ENCODE measurements around the gene SALL3. TPM values are rescaled to one million over a fixed set of nuclear protein-coding genes. Genes with fewer than 3 reads are reported as not detected.
"Not testable (repeated sequence)": the region's sequence is repeated elsewhere in the genome, so short reads cannot be mapped to it uniquely, and the experiment has no call there.

The SALL3 gene
- total RNA-seq, 3 donors from 2014 or later: not detected

DNA sequence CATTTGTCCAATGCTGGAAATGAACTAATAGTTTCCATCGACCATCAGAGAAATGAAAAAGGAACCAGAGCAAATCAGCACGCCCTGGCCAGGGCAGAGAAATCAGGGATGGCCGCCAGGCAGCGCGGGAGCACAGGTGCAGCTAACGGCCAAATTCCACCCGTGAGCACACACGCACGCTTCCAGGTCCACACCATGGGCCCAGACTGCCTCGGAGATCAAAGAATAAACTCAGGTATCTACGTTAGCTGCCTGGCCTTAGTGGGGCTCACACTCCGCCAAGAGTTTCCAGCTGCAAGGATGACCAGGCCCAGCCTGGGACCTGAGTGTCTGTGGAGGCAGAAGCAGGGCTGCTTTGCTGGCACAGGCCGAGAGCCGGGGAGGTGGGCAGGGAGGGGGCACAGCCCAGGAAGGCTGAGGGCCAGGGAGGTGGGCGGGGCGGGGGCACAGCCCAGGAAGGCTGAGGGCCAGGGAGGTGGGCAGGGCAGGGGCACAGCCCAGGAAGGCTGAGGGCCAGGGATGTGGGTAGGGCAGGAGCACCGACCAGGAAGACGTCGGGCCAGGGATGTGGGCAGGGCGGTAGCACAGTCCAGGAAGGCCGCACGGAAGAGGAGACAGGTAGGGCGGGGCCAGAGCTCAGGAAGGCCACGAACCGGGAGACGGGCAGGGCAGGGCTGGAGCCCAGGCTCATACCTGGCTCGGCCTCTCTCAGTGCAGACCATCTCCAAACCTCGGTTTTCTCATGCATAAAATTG, 43.2 kb upstream of the SALL3 start:
- no peak for DNase-seq (ENCODE audit: low spot score in 2 of 2)
- Histone ChIP-seq H3K9me3 (no peaks in the 10 kb centered on the region), H3K4me1 (no peaks in the 10 kb centered on the region), H3K36me3 (no peaks in the 10 kb centered on the region), H3K4me3 (no peak overlapping the region), H3K27ac (no peak overlapping the region), H3K27me3 (peaks cover 0 to 26% of the 10 kb centered on the region in 2 donors)
- intact Hi-C loops (cut with DNase I; ENCODE audit: low total_unique reads): no loop called here
- no peak for TF ChIP-seq POLR2A (IDR thresholded peaks at IDR 0.05)
- TF ChIP-seq, protein P1, sequence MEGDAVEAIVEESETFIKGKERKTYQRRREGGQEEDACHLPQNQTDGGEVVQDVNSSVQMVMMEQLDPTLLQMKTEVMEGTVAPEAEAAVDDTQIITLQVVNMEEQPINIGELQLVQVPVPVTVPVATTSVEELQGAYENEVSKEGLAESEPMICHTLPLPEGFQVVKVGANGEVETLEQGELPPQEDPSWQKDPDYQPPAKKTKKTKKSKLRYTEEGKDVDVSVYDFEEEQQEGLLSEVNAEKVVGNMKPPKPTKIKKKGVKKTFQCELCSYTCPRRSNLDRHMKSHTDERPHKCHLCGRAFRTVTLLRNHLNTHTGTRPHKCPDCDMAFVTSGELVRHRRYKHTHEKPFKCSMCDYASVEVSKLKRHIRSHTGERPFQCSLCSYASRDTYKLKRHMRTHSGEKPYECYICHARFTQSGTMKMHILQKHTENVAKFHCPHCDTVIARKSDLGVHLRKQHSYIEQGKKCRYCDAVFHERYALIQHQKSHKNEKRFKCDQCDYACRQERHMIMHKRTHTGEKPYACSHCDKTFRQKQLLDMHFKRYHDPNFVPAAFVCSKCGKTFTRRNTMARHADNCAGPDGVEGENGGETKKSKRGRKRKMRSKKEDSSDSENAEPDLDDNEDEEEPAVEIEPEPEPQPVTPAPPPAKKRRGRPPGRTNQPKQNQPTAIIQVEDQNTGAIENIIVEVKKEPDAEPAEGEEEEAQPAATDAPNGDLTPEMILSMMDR (IDR thresholded peaks at IDR 0.05): no peak
- TF ChIP-seq POLR2AphosphoS5 (IDR thresholded peaks at IDR 0.05): no peak

DNA sequence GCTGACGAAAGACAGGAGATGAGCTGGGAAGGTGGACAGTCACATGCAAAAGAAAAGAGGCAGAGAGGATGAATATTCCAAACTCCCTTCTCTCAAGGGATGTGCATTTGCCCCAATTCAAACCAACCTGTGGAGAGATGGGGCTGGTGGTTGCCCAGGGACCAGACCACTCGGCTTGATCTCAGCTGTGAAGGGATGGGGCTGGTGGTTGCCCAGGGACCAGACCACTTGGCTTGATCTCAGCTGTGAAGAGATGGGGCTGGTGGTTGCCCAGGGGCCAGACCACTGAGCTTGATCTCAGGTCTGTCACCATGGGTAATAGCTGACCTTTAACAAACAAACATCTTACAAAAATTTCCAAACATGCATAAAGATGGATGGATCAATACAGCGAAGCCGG, 42.5 kb upstream of the SALL3 start:
- no peak for DNase-seq (ENCODE audit: low spot score in 2 of 2)
- Histone ChIP-seq H3K27me3 (peaks cover 0 to 18% of the 10 kb centered on the region in 2 donors), H3K4me1 (no peaks in the 10 kb centered on the region), H3K27ac (no peak overlapping the region), H3K4me3 (no peak overlapping the region), H3K9me3 (no peaks in the 10 kb centered on the region), H3K36me3 (no peaks in the 10 kb centered on the region)
- TF ChIP-seq POLR2A (IDR thresholded peaks at IDR 0.05) (no peak), POLR2AphosphoS5 (IDR thresholded peaks at IDR 0.05) (no peak)
- TF ChIP-seq, protein P1 (IDR thresholded peaks at IDR 0.05): no peak
- intact Hi-C loops (cut with DNase I; ENCODE audit: low total_unique reads): no loop called here

DNA sequence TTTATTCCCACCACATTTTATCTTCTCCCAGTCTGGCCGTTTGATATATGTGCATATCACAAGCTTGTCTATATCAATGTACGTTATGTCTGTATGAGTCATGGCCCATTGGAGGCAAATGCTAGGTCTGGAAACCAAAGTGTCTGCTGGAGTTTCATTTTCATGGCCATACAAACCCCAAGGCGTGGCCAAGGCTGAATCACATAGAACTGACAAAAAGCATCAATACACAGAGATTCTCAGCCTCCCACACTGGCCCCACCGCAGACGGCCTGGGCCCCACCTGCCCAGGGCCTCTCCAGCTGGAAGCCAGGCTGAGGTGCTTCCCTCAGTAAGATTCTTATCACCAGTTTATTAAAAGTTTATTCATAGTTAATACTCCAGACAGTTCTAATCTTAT, 40.5 kb upstream of the SALL3 start:
- no peak overlapping the region for H3K27ac ChIP-seq
- no peak overlapping the region for H3K4me3 ChIP-seq
- H3K27me3 ChIP-seq: peaks cover 0 to 23% of the 10 kb centered on the region in 2 donors
- no peaks in the 10 kb centered on the region for H3K4me1 ChIP-seq
- intact Hi-C loops (cut with DNase I; ENCODE audit: low total_unique reads): no loop called here
- TF ChIP-seq POLR2A (IDR thresholded peaks at IDR 0.05) (no peak), POLR2AphosphoS5 (IDR thresholded peaks at IDR 0.05) (no peak)
- TF ChIP-seq, protein P1 (IDR thresholded peaks at IDR 0.05): no peak
- H3K36me3 ChIP-seq: no peaks in the 10 kb centered on the region
- H3K9me3 ChIP-seq: no peaks in the 10 kb centered on the region
- DNase-seq (ENCODE audit: low spot score in 2 of 2): no peak

GRCh38 chr18:78939734-78940494, 39.7 kb upstream of the SALL3 start:
- Histone ChIP-seq H3K9me3 (no peaks in the 10 kb centered on the region), H3K27ac (no peak overlapping the region), H3K4me3 (no peak overlapping the region), H3K27me3 (peaks cover 0 to 17% of the 10 kb centered on the region in 2 donors), H3K36me3 (no peaks in the 10 kb centered on the region), H3K4me1 (no peaks in the 10 kb centered on the region)
- no peak for DNase-seq (ENCODE audit: low spot score in 2 of 2)
- TF ChIP-seq POLR2A (IDR thresholded peaks at IDR 0.05): no peak
- no peak for TF ChIP-seq POLR2AphosphoS5 (IDR thresholded peaks at IDR 0.05)
- TF ChIP-seq, protein P1 (IDR thresholded peaks at IDR 0.05): no peak
- intact Hi-C loops (cut with DNase I; ENCODE audit: low total_unique reads): no loop called here

DNA sequence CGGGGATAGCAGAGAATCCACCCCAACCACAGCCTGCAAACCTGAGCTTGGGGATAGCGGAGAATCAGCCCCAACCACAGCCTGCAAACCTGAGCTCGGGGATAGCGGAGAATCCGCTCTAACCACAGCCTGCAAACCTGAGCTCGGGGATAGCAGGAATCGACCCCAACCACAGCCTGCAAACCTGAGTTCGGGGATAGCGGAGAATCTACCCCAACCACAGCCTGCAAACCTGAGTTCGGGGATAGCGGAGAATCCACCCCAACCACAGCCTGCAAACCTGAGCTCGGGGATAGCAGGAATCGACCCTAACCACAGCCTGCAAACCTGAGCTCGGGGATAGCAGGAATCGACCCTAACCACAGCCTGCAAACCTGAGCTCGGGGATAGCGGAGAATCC, 37.4 kb upstream of the SALL3 start:
- H3K36me3 ChIP-seq; H3K4me1 ChIP-seq; H3K4me3 ChIP-seq; intact Hi-C loops (cut with DNase I; ENCODE audit: low total_unique reads); H3K27ac ChIP-seq; DNase-seq (ENCODE audit: low spot score in 2 of 2); H3K9me3 ChIP-seq: not testable (repeated sequence)
- peaks cover 0 to 24% of the 10 kb centered on the region in 2 donors for H3K27me3 ChIP-seq
